ENCODE results near the gene MRPL38.
"Not testable (repeated sequence)": the region's sequence is repeated elsewhere in the genome, so short reads cannot be mapped to it uniquely, and the experiment has no call there.

Gene MRPL38

GRCh38 chr17:75872434-75873351, 32.0 kb downstream of the MRPL38 start:
- no peak overlapping the region for H3K4ac ChIP-seq (ENCODE audit: low read depth, low read length)
- peak in 1 of 2 donors; percentile 32 for DNase-seq

GRCh38 chr17:75870228-75870627, 34.5 kb downstream of the MRPL38 start:
- not testable (repeated sequence) for H3K27me3 ChIP-seq (ENCODE audit: insufficient read depth, low read length)

More at GRCh38 chr17:75872434-75873351, 32.0 kb downstream of the MRPL38 start:
- H3K4me1 ChIP-seq (ENCODE audit: control insufficient read depth in 1 of 2, insufficient read depth in 2 of 2, low read length in 2 of 2), result peaks cover 12 to 18% of the 10 kb centered on the region in 2 experiments
- H4K12ac ChIP-seq (ENCODE audit: low read depth, low read length), result no peak overlapping the region
- no peaks in the 10 kb centered on the region for H3K79me2 ChIP-seq (ENCODE audit: control insufficient read depth, insufficient read depth, low read length, poor library complexity)
- no peaks in the 10 kb centered on the region for H3K79me1 ChIP-seq (ENCODE audit: low read length)
- peaks cover 2% of the 10 kb centered on the region for H3K9me3 ChIP-seq (ENCODE audit: insufficient read depth, low read depth, low read length)
- H3K27me3 ChIP-seq (ENCODE audit: insufficient read depth, low read length), result peaks cover 9% of the 10 kb centered on the region
- H2BK12ac ChIP-seq (ENCODE audit: low read length), result no peak overlapping the region
- H4K91ac ChIP-seq (ENCODE audit: low read depth, low read length), result no peak overlapping the region
- H3K36me3 ChIP-seq (ENCODE audit: control insufficient read depth in 1 of 2, insufficient read depth in 2 of 2, low read length in 2 of 2), result no peaks in the 10 kb centered on the region
- H3K23ac ChIP-seq (ENCODE audit: low read length), result no peak overlapping the region
- WGBS (ENCODE audit: extremely low coverage, insufficient coverage, insufficient read length), result no CpG with 5 or more reads among the region's 13 CpGs
- H2BK5ac ChIP-seq (ENCODE audit: low read depth, low read length, poor library complexity), result no peak overlapping the region
- H3K4me2 ChIP-seq (ENCODE audit: low read length), result peak overlapping the region; percentile 19
- H2BK120ac ChIP-seq (ENCODE audit: insufficient read depth, low read length, poor library complexity), result no peak overlapping the region
- no peak overlapping the region for H4K8ac ChIP-seq (ENCODE audit: low read depth, low read length)
- H3K9ac ChIP-seq (ENCODE audit: low read length), result no peak overlapping the region
- no peak overlapping the region for H2AK5ac ChIP-seq (ENCODE audit: low read length)
- no peak overlapping the region for H3K18ac ChIP-seq (ENCODE audit: low read length)
- no peak overlapping the region for H3K27ac ChIP-seq (ENCODE audit: low read depth, low read length)
- H3K14ac ChIP-seq (ENCODE audit: low read length), result no peak overlapping the region
- no peak overlapping the region for H3K4me3 ChIP-seq (ENCODE audit: low read depth, low read length)
- H2AFZ ChIP-seq (ENCODE audit: insufficient read depth, low read length, poor library complexity), result no peak overlapping the region

GRCh38 chr17:75869282-75870141, 35.2 kb downstream of the MRPL38 start:
- Histone ChIP-seq H2BK5ac (ENCODE audit: low read depth, low read length, poor library complexity) (no peak overlapping the region), H3K9me3 (ENCODE audit: insufficient read depth, low read depth, low read length) (peaks cover 2% of the 10 kb centered on the region), H2BK12ac (ENCODE audit: low read length) (no peak overlapping the region), H3K4me1 (ENCODE audit: control insufficient read depth in 1 of 2, insufficient read depth in 2 of 2, low read length in 2 of 2) (peaks cover 7 to 9% of the 10 kb centered on the region in 2 experiments), H3K23ac (ENCODE audit: low read length) (no peak overlapping the region), H3K27ac (ENCODE audit: low read depth, low read length) (no peak overlapping the region), H2BK120ac (ENCODE audit: insufficient read depth, low read length, poor library complexity) (no peak overlapping the region), H3K4ac (ENCODE audit: low read depth, low read length) (no peak overlapping the region), H3K9ac (ENCODE audit: low read length) (no peak overlapping the region), H3K18ac (ENCODE audit: low read length) (no peak overlapping the region), H2AK5ac (ENCODE audit: low read length) (no peak overlapping the region), H3K14ac (ENCODE audit: low read length) (no peak overlapping the region), H3K79me1 (ENCODE audit: low read length) (no peaks in the 10 kb centered on the region), H3K79me2 (ENCODE audit: control insufficient read depth, insufficient read depth, low read length, poor library complexity) (no peaks in the 10 kb centered on the region), H4K8ac (ENCODE audit: low read depth, low read length) (no peak overlapping the region), H4K91ac (ENCODE audit: low read depth, low read length) (no peak overlapping the region), H4K12ac (ENCODE audit: low read depth, low read length) (no peak overlapping the region), H2AFZ (ENCODE audit: insufficient read depth, low read length, poor library complexity) (no peak overlapping the region), H3K36me3 (ENCODE audit: control insufficient read depth in 1 of 2, insufficient read depth in 2 of 2, low read length in 2 of 2) (no peaks in the 10 kb centered on the region), H3K4me3 (ENCODE audit: low read depth, low read length) (no peak overlapping the region), H3K27me3 (ENCODE audit: insufficient read depth, low read length) (no peaks in the 10 kb centered on the region), H3K4me2 (ENCODE audit: low read length) (no peak overlapping the region)
- no CpG with 5 or more reads among the region's 23 CpGs for whole genome bisulfite sequencing (ENCODE audit: extremely low coverage, insufficient coverage, insufficient read length)
- no peak for DNase-seq

More at GRCh38 chr17:75870228-75870627, 34.5 kb downstream of the MRPL38 start:
- not testable (repeated sequence) for H3K27ac ChIP-seq (ENCODE audit: low read depth, low read length); H2BK120ac ChIP-seq (ENCODE audit: insufficient read depth, low read length, poor library complexity); H3K79me1 ChIP-seq (ENCODE audit: low read length); H3K14ac ChIP-seq (ENCODE audit: low read length); H3K9ac ChIP-seq (ENCODE audit: low read length); H3K9me3 ChIP-seq (ENCODE audit: insufficient read depth, low read depth, low read length); DNase-seq; H3K18ac ChIP-seq (ENCODE audit: low read length); H3K79me2 ChIP-seq (ENCODE audit: control insufficient read depth, insufficient read depth, low read length, poor library complexity); H4K12ac ChIP-seq (ENCODE audit: low read depth, low read length); H4K8ac ChIP-seq (ENCODE audit: low read depth, low read length); H3K4me3 ChIP-seq (ENCODE audit: low read depth, low read length); H2BK5ac ChIP-seq (ENCODE audit: low read depth, low read length, poor library complexity); H2BK12ac ChIP-seq (ENCODE audit: low read length); H3K4ac ChIP-seq (ENCODE audit: low read depth, low read length); H3K36me3 ChIP-seq (ENCODE audit: control insufficient read depth in 1 of 2, insufficient read depth in 2 of 2, low read length in 2 of 2); H3K4me2 ChIP-seq (ENCODE audit: low read length); H3K4me1 ChIP-seq (ENCODE audit: control insufficient read depth in 1 of 2, insufficient read depth in 2 of 2, low read length in 2 of 2); H4K91ac ChIP-seq (ENCODE audit: low read depth, low read length); H3K23ac ChIP-seq (ENCODE audit: low read length); H2AK5ac ChIP-seq (ENCODE audit: low read length); H2AFZ ChIP-seq (ENCODE audit: insufficient read depth, low read length, poor library complexity)
- no CpG with 5 or more reads among the region's 10 CpGs for WGBS (ENCODE audit: extremely low coverage, insufficient coverage, insufficient read length)

- not testable (repeated sequence) for H2AFZ ChIP-seq (ENCODE audit: insufficient read depth, low read length, poor library complexity); H3K4me1 ChIP-seq (ENCODE audit: control insufficient read depth in 1 of 2, insufficient read depth in 2 of 2, low read length in 2 of 2); H3K9me3 ChIP-seq (ENCODE audit: insufficient read depth, low read depth, low read length); H3K14ac ChIP-seq (ENCODE audit: low read length); H3K23ac ChIP-seq (ENCODE audit: low read length); H3K4me2 ChIP-seq (ENCODE audit: low read length); H3K4me3 ChIP-seq (ENCODE audit: low read depth, low read length); H2AK5ac ChIP-seq (ENCODE audit: low read length); H3K79me2 ChIP-seq (ENCODE audit: control insufficient read depth, insufficient read depth, low read length, poor library complexity); H4K8ac ChIP-seq (ENCODE audit: low read depth, low read length); H4K12ac ChIP-seq (ENCODE audit: low read depth, low read length); H3K79me1 ChIP-seq (ENCODE audit: low read length); DNase-seq; H2BK5ac ChIP-seq (ENCODE audit: low read depth, low read length, poor library complexity); H2BK12ac ChIP-seq (ENCODE audit: low read length); H3K36me3 ChIP-seq (ENCODE audit: control insufficient read depth in 1 of 2, insufficient read depth in 2 of 2, low read length in 2 of 2); H3K9ac ChIP-seq (ENCODE audit: low read length); H2BK120ac ChIP-seq (ENCODE audit: insufficient read depth, low read length, poor library complexity); H3K27ac ChIP-seq (ENCODE audit: low read depth, low read length); H4K91ac ChIP-seq (ENCODE audit: low read depth, low read length); H3K18ac ChIP-seq (ENCODE audit: low read length); H3K27me3 ChIP-seq (ENCODE audit: insufficient read depth, low read length); H3K4ac ChIP-seq (ENCODE audit: low read depth, low read length)
- no CpG with 5 or more reads among the region's 12 CpGs for WGBS (ENCODE audit: extremely low coverage, insufficient coverage, insufficient read length)
Observed at GRCh38 chr17:75868730-75869281, 35.9 kb downstream of the MRPL38 start.

All from trophoblast cell (in vitro differentiated cells and primary cell).